ENCODE measurements around the gene SWSAP1. TPM values are rescaled to one million over a fixed set of nuclear protein-coding genes. Genes with fewer than 3 reads are reported as not detected.

SWSAP1 gene
- total and polyA plus RNA-seq, 9 of the 15 experiments (the other 6 are each of a cell fraction or from before 2014, with no cell fraction given) = 0.18 to 2.8 (median 1.7) TPM

DNA sequence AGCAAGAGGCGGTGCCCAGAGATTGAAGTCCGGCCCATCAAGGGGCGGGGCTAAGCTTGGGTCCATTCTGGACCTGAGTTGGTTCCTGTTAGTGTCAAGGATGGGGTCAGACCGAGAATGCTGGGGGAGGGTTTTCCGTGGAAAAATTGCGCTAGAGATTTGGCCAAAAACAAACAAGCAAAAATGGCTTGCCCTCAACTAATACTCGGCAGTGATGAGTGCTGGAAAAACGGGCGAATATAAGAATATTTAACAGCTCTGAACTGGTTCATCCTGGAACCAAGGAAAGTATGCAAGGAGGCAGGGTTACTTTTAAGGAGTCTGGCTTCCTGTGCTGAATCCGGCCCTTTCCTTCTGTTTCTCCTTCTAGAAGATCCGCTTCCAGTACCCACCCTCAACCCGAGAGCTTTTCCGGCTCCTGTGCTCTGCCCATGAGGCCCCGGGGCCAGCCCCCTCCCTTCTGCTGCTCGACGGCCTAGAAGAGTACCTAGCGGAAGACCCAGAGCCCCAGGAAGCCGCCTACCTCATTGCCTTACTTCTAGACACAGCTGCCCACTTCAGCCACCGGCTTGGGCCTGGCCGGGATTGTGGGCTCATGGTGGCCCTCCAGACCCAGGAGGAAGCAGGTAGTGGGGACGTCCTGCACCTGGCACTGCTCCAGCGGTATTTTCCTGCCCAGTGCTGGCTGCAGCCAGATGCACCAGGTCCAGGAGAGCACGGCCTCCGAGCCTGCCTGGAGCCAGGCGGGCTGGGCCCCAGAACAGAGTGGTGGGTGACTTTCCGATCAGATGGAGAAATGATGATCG is 880 bp downstream of the SWSAP1 start (continued):
- TF ChIP-seq ERF (CRISPR knock-in tag; IDR thresholded peaks at IDR 0.05) = peak; percentile 12; the same call in 1 of the 2 replicates
- no peak for TF ChIP-seq BRD9 (IDR thresholded peaks at IDR 0.05; ENCODE audit: low read depth, partially characterized antibody)
- TF ChIP-seq SLC30A9 (CRISPR knock-in tag; IDR thresholded peaks at IDR 0.05) = no peak
- TF ChIP-seq, protein P1, sequence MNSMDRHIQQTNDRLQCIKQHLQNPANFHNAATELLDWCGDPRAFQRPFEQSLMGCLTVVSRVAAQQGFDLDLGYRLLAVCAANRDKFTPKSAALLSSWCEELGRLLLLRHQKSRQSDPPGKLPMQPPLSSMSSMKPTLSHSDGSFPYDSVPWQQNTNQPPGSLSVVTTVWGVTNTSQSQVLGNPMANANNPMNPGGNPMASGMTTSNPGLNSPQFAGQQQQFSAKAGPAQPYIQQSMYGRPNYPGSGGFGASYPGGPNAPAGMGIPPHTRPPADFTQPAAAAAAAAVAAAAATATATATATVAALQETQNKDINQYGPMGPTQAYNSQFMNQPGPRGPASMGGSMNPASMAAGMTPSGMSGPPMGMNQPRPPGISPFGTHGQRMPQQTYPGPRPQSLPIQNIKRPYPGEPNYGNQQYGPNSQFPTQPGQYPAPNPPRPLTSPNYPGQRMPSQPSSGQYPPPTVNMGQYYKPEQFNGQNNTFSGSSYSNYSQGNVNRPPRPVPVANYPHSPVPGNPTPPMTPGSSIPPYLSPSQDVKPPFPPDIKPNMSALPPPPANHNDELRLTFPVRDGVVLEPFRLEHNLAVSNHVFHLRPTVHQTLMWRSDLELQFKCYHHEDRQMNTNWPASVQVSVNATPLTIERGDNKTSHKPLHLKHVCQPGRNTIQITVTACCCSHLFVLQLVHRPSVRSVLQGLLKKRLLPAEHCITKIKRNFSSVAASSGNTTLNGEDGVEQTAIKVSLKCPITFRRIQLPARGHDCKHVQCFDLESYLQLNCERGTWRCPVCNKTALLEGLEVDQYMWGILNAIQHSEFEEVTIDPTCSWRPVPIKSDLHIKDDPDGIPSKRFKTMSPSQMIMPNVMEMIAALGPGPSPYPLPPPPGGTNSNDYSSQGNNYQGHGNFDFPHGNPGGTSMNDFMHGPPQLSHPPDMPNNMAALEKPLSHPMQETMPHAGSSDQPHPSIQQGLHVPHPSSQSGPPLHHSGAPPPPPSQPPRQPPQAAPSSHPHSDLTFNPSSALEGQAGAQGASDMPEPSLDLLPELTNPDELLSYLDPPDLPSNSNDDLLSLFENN (IDR thresholded peaks at IDR 0.05; ENCODE audit: low read depth in 2 of 2, low read length in 2 of 2) = no peak
- TF ChIP-seq ILF3 (IDR thresholded peaks at IDR 0.05; ENCODE audit: borderline replicate concordance) = no peak
- TF ChIP-seq, protein P2, sequence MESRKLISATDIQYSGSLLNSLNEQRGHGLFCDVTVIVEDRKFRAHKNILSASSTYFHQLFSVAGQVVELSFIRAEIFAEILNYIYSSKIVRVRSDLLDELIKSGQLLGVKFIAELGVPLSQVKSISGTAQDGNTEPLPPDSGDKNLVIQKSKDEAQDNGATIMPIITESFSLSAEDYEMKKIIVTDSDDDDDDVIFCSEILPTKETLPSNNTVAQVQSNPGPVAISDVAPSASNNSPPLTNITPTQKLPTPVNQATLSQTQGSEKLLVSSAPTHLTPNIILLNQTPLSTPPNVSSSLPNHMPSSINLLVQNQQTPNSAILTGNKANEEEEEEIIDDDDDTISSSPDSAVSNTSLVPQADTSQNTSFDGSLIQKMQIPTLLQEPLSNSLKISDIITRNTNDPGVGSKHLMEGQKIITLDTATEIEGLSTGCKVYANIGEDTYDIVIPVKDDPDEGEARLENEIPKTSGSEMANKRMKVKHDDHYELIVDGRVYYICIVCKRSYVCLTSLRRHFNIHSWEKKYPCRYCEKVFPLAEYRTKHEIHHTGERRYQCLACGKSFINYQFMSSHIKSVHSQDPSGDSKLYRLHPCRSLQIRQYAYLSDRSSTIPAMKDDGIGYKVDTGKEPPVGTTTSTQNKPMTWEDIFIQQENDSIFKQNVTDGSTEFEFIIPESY (CRISPR knock-in tag; IDR thresholded peaks at IDR 0.05) = no peak
- TF ChIP-seq RBM39 (optimal IDR thresholded peaks at IDR 0.05; ENCODE audit: low read depth, low read length) = no peak
- TF ChIP-seq, protein P3, sequence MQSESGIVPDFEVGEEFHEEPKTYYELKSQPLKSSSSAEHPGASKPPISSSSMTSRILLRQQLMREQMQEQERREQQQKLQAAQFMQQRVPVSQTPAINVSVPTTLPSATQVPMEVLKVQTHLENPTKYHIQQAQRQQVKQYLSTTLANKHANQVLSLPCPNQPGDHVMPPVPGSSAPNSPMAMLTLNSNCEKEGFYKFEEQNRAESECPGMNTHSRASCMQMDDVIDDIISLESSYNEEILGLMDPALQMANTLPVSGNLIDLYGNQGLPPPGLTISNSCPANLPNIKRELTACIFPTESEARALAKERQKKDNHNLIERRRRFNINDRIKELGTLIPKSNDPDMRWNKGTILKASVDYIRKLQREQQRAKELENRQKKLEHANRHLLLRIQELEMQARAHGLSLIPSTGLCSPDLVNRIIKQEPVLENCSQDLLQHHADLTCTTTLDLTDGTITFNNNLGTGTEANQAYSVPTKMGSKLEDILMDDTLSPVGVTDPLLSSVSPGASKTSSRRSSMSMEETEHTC (IDR thresholded peaks at IDR 0.05) = no peak
- TF ChIP-seq ZFP36 (IDR thresholded peaks at IDR 0.05; ENCODE audit: low read depth, low read length, partially characterized antibody) = no peak
- TF ChIP-seq, protein P4, sequence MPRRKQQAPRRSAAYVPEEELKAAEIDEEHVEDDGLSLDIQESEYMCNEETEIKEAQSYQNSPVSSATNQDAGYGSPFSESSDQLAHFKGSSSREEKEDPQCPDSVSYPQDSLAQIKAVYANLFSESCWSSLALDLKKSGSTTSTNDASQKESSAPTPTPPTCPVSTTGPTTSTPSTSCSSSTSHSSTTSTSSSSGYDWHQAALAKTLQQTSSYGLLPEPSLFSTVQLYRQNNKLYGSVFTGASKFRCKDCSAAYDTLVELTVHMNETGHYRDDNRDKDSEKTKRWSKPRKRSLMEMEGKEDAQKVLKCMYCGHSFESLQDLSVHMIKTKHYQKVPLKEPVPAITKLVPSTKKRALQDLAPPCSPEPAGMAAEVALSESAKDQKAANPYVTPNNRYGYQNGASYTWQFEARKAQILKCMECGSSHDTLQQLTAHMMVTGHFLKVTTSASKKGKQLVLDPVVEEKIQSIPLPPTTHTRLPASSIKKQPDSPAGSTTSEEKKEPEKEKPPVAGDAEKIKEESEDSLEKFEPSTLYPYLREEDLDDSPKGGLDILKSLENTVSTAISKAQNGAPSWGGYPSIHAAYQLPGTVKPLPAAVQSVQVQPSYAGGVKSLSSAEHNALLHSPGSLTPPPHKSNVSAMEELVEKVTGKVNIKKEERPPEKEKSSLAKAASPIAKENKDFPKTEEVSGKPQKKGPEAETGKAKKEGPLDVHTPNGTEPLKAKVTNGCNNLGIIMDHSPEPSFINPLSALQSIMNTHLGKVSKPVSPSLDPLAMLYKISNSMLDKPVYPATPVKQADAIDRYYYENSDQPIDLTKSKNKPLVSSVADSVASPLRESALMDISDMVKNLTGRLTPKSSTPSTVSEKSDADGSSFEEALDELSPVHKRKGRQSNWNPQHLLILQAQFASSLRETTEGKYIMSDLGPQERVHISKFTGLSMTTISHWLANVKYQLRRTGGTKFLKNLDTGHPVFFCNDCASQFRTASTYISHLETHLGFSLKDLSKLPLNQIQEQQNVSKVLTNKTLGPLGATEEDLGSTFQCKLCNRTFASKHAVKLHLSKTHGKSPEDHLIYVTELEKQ (CRISPR knock-in tag; IDR thresholded peaks at IDR 0.05) = no peak
- peak in 1 of 2 experiments; percentile 42; a peak in 1 of 4 replicates for TF ChIP-seq FOXA3 (CRISPR knock-in tag; conservative IDR thresholded peaks at IDR 0.05 in 1 of 2, IDR thresholded peaks at IDR 0.05 in 1 of 2)
